Stimulated activated memory B cell treated with anti-CD40 and anti-IgM and Interleukin-4, amounts not matched to agents 10 μg/mL and 1 μg/mL and 100 μg/mL, for 72 hours (primary cell): ENCODE data around the gene MGAT3.
"Not testable (repeated sequence)": the region's sequence is repeated elsewhere in the genome, so short reads cannot be mapped to it uniquely, and the experiment has no call there.

Experiments
- ATAC-seq: fragments of 150-1000 bp; cut with Tn5 transposase; 2 replicates; pipeline ENCODE4 v1.10.0; 2021
- H3K27ac Mint-ChIP-seq: one replicate; pipeline ENCODE4 v1.8.0; 2022; ENCODE audit warnings: mild to moderate bottlenecking, mixed read lengths
- H3K27me3 Mint-ChIP-seq: one replicate; pipeline ENCODE4 v1.8.0; 2022; ENCODE audit warnings: mixed read lengths
- H3K36me3 Mint-ChIP-seq: one replicate; pipeline ENCODE4 v1.8.0; 2022; ENCODE audit warnings: mixed read lengths
- H3K4me1 Mint-ChIP-seq: one replicate; pipeline ENCODE4 v1.8.0; 2022; ENCODE audit warnings: mixed read lengths
- H3K4me3 Mint-ChIP-seq: one replicate; pipeline ENCODE4 v1.8.0; 2022; ENCODE audit warnings: mild to moderate bottlenecking, moderate library complexity, mixed read lengths
- H3K9me3 Mint-ChIP-seq: one replicate; pipeline ENCODE4 v1.8.0; 2022; ENCODE audit warnings: mixed read lengths

MGAT3 gene

GRCh38 chr22:39515266-39516050 lies 58.6 kb downstream of the MGAT3 start:
- Mint-ChIP-seq H3K27ac (peak overlapping the region; percentile 82), H3K4me3 (no peak overlapping the region), H3K27me3 (no peaks in the 10 kb centered on the region), H3K9me3 (no peaks in the 10 kb centered on the region), H3K36me3 (peaks cover 53% of the 10 kb centered on the region), H3K4me1 (peaks cover 38% of the 10 kb centered on the region)
- no peak for ATAC-seq

GRCh38 chr22:39517470-39517869 lies 60.7 kb downstream of the MGAT3 start:
- H3K4me1 Mint-ChIP-seq: peaks cover 42% of the 10 kb centered on the region
- H3K27ac Mint-ChIP-seq: no peak overlapping the region
- H3K4me3 Mint-ChIP-seq: no peak overlapping the region
- H3K36me3 Mint-ChIP-seq: peaks cover 58% of the 10 kb centered on the region
- ATAC-seq: no peak
- H3K9me3 Mint-ChIP-seq: no peaks in the 10 kb centered on the region
- no peaks in the 10 kb centered on the region for H3K27me3 Mint-ChIP-seq

- Mint-ChIP-seq H3K4me1 (peaks cover 50% of the 10 kb centered on the region), H3K4me3 (peak overlapping the region; percentile 98), H3K27ac (peak overlapping the region; percentile 91), H3K36me3 (peaks cover 58% of the 10 kb centered on the region), H3K9me3 (no peaks in the 10 kb centered on the region), H3K27me3 (no peaks in the 10 kb centered on the region)
- ATAC-seq: no peak
These were observed 61.5 kb downstream of the MGAT3 start for GRCh38 chr22:39518144-39518786.

GRCh38 chr22:39518996-39519680 lies 62.3 kb downstream of the MGAT3 start:
- H3K4me3 Mint-ChIP-seq: peak overlapping the region; percentile 98
- H3K9me3 Mint-ChIP-seq: no peaks in the 10 kb centered on the region
- ATAC-seq: no peak
- peaks cover 55% of the 10 kb centered on the region for H3K36me3 Mint-ChIP-seq
- peaks cover 56% of the 10 kb centered on the region for H3K4me1 Mint-ChIP-seq
- peak overlapping the region; percentile 91 for H3K27ac Mint-ChIP-seq
- H3K27me3 Mint-ChIP-seq: no peaks in the 10 kb centered on the region

GRCh38 chr22:39519681-39520225 lies 62.9 kb downstream of the MGAT3 start:
- peak overlapping the region; percentile 91 for H3K27ac Mint-ChIP-seq
- H3K4me1 Mint-ChIP-seq: peaks cover 56% of the 10 kb centered on the region
- H3K36me3 Mint-ChIP-seq: peaks cover 55% of the 10 kb centered on the region
- H3K4me3 Mint-ChIP-seq: peak overlapping the region; percentile 98
- ATAC-seq: peak; percentile 97
- no peaks in the 10 kb centered on the region for H3K27me3 Mint-ChIP-seq
- H3K9me3 Mint-ChIP-seq: no peaks in the 10 kb centered on the region

GRCh38 chr22:39520226-39521105 lies 63.7 kb downstream of the MGAT3 start, which contains the start of gene ATF4:
ATF4 (plus strand) TSS chr22:39520562; CDS start chr22:39521446, 884 bp downstream.
- Mint-ChIP-seq H3K4me1 (peaks cover 60% of the 10 kb centered on the region), H3K36me3 (peaks cover 58% of the 10 kb centered on the region), H3K27me3 (no peaks in the 10 kb centered on the region), H3K27ac (peak within 1 kb of the TSS; percentile 91), H3K9me3 (no peaks in the 10 kb centered on the region), H3K4me3 (peak within 1 kb of the TSS; percentile 98)
- ATAC-seq: peak; percentile 72

GRCh38 chr22:39521106-39521885 lies 64.5 kb downstream of the MGAT3 start:
- H3K9me3 Mint-ChIP-seq, ATAC-seq, H3K27me3 Mint-ChIP-seq: not testable (repeated sequence)
- Mint-ChIP-seq H3K27ac (peak overlapping the region; percentile 91), H3K36me3 (peaks cover 58% of the 10 kb centered on the region), H3K4me1 (peaks cover 60% of the 10 kb centered on the region), H3K4me3 (peak overlapping the region; percentile 98)

GRCh38 chr22:39522091-39522490 lies 65.3 kb downstream of the MGAT3 start:
- not testable (repeated sequence) for H3K27me3 Mint-ChIP-seq, H3K9me3 Mint-ChIP-seq, ATAC-seq
- H3K4me3 Mint-ChIP-seq: peak overlapping the region; percentile 98
- peak overlapping the region; percentile 91 for H3K27ac Mint-ChIP-seq
- H3K36me3 Mint-ChIP-seq: peaks cover 61% of the 10 kb centered on the region
- peaks cover 64% of the 10 kb centered on the region for H3K4me1 Mint-ChIP-seq

- H3K36me3 Mint-ChIP-seq: peaks cover 64% of the 10 kb centered on the region
- H3K4me3 Mint-ChIP-seq: peak overlapping the region; percentile 98
- no peak for ATAC-seq
- no peaks in the 10 kb centered on the region for H3K9me3 Mint-ChIP-seq
- H3K27ac Mint-ChIP-seq: peak overlapping the region; percentile 91
- H3K4me1 Mint-ChIP-seq: peaks cover 71% of the 10 kb centered on the region
- H3K27me3 Mint-ChIP-seq: no peaks in the 10 kb centered on the region
These were observed 65.9 kb downstream of the MGAT3 start for GRCh38 chr22:39522567-39523300.

- H3K27ac Mint-ChIP-seq: peak overlapping the region; percentile 91
- peaks cover 71% of the 10 kb centered on the region for H3K36me3 Mint-ChIP-seq
- peak overlapping the region; percentile 46 for H3K4me3 Mint-ChIP-seq
- H3K9me3 Mint-ChIP-seq: no peaks in the 10 kb centered on the region
- no peak for ATAC-seq
- no peaks in the 10 kb centered on the region for H3K27me3 Mint-ChIP-seq
- H3K4me1 Mint-ChIP-seq: peaks cover 78% of the 10 kb centered on the region
These were observed 67.4 kb downstream of the MGAT3 start for GRCh38 chr22:39524089-39524752.

- H3K4me1 Mint-ChIP-seq: peaks cover 84% of the 10 kb centered on the region
- no peaks in the 10 kb centered on the region for H3K27me3 Mint-ChIP-seq
- no peak for ATAC-seq
- H3K4me3 Mint-ChIP-seq: peak overlapping the region; percentile 5
- H3K36me3 Mint-ChIP-seq: peaks cover 78% of the 10 kb centered on the region
- H3K27ac Mint-ChIP-seq: peak overlapping the region; percentile 91
- H3K9me3 Mint-ChIP-seq: no peaks in the 10 kb centered on the region
These were observed 68.2 kb downstream of the MGAT3 start for GRCh38 chr22:39524753-39525657.

GRCh38 chr22:39525658-39525975 lies 68.8 kb downstream of the MGAT3 start:
- Mint-ChIP-seq H3K4me3 (no peak overlapping the region), H3K9me3 (no peaks in the 10 kb centered on the region), H3K36me3 (peaks cover 81% of the 10 kb centered on the region), H3K27ac (peak overlapping the region; percentile 91), H3K4me1 (peaks cover 90% of the 10 kb centered on the region), H3K27me3 (no peaks in the 10 kb centered on the region)
- ATAC-seq: no peak
